B cell (primary cell): Measurements from ENCODE around the gene PANK2.

Source experiments
- EZH2 ChIP-seq: IDR thresholded peaks from 2 replicates; pipeline ENCODE4 v1.6.1; 2012; ENCODE audit warnings: borderline replicate concordance, low read depth, mild to moderate bottlenecking, moderate library complexity, low read length; ENCODE audit not compliant: insufficient read depth, poor library complexity, severe bottlenecking
- TF ChIP-seq, protein P1 (sequence below): fragments of 200-600 bp; IDR thresholded peaks from one replicate; pipeline ENCODE4 v1.8.0; 2022; ENCODE audit warnings: antibody characterized with exemption, mild to moderate bottlenecking

DNA sequence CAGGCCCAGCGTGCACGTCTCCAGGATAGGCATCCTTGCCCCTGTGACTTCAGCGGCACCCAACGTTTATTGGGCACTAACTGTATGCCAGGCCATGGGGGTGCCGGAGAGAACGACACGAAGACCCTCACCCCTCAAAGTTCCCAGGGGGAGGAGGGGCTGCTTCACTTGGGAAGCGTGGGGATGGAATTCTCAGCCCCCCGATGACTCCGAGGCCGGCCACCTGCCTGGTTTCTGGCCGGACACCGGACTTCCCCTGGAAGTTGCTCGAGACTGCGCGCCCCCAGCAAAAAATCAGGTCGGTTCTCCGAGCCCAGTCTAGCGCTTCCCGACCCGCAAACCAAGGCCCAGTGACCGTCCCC is 42.8 kb upstream of the PANK2 start:
- TF ChIP-seq, protein P1, sequence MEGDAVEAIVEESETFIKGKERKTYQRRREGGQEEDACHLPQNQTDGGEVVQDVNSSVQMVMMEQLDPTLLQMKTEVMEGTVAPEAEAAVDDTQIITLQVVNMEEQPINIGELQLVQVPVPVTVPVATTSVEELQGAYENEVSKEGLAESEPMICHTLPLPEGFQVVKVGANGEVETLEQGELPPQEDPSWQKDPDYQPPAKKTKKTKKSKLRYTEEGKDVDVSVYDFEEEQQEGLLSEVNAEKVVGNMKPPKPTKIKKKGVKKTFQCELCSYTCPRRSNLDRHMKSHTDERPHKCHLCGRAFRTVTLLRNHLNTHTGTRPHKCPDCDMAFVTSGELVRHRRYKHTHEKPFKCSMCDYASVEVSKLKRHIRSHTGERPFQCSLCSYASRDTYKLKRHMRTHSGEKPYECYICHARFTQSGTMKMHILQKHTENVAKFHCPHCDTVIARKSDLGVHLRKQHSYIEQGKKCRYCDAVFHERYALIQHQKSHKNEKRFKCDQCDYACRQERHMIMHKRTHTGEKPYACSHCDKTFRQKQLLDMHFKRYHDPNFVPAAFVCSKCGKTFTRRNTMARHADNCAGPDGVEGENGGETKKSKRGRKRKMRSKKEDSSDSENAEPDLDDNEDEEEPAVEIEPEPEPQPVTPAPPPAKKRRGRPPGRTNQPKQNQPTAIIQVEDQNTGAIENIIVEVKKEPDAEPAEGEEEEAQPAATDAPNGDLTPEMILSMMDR, result no peak
- TF ChIP-seq EZH2, result no peak
